WTC11 (cell line): ENCODE measurements around the gene LIMA1. TPM values are rescaled to one million over a fixed set of nuclear protein-coding genes. Genes with fewer than 3 reads are reported as not detected.

Experiments used
- ATAC-seq: fragments of 200-7000 bp; cut with Tn5 transposase; 2 replicates; pipeline ENCODE4 v1.10.0; 2021; ENCODE audit warnings: mild to moderate bottlenecking, moderate library complexity
- CTCF ChIA-PET: fragments of 300-600 bp; sonication (Branson Sonifier 250); formaldehyde crosslinking; loops from one replicate; lab custom pipeline; 2021; ENCODE audit warnings: antibody characterized with exemption; lab: Charles Lee
- POLR2A ChIA-PET: fragments of 350-600 bp; sonication (Branson Sonifier 250); formaldehyde crosslinking; loops from one replicate; lab custom pipeline; 2021; ENCODE audit warnings: antibody characterized with exemption; lab: Charles Lee
- DNase-seq: peaks from one replicate; pipeline ENCODE4 v3.0.0; 2021; ENCODE audit warnings: low spot score
- H3K27ac Mint-ChIP-seq: 2 replicates; pipeline ENCODE4 v1.8.0; 2021; ENCODE audit warnings: mixed read lengths
- H3K27me3 Mint-ChIP-seq: 2 replicates; pipeline ENCODE4 v1.8.0; 2021; ENCODE audit warnings: low read depth, mild to moderate bottlenecking, moderate library complexity, mixed read lengths
- H3K36me3 Mint-ChIP-seq: 2 replicates; pipeline ENCODE4 v1.8.0; 2021; ENCODE audit warnings: mixed read lengths
- H3K4me1 Mint-ChIP-seq: 2 replicates; pipeline ENCODE4 v1.8.0; 2022; ENCODE audit warnings: mixed read lengths
- H3K4me3 Mint-ChIP-seq: 2 replicates; pipeline ENCODE4 v1.8.0; 2021; ENCODE audit warnings: mild to moderate bottlenecking, moderate library complexity, mixed read lengths
- H3K9me3 Mint-ChIP-seq: 2 replicates; pipeline ENCODE4 v1.8.0; 2021; ENCODE audit warnings: mixed read lengths
- GRHL2 ChIP-seq: fragments of 250-450 bp; sonication (Bioruptor Pico); IDR thresholded peaks from 2 replicates; pipeline ENCODE4 v1.8.0; 2022; ENCODE audit warnings: mild to moderate bottlenecking, moderate library complexity; ENCODE audit not compliant: insufficient replicate concordance, severe bottlenecking
- KAT7 ChIP-seq: sonication (generic); formaldehyde crosslinking; IDR thresholded peaks from 2 replicates; pipeline ENCODE4 v1.8.1; 2023; ENCODE audit warnings: missing genetic modification reagents, mild to moderate bottlenecking, borderline replicate concordance
- OVOL2 ChIP-seq: fragments of 250-450 bp; sonication (Bioruptor Pico); IDR thresholded peaks from 2 replicates; pipeline ENCODE4 v1.9.0; 2021; ENCODE audit warnings: mild to moderate bottlenecking, borderline replicate concordance
- PRRX2 ChIP-seq: fragments of 250-450 bp; sonication (Bioruptor Pico); IDR thresholded peaks from 2 replicates; pipeline ENCODE4 v1.8.0; 2021; ENCODE audit warnings: mild to moderate bottlenecking
- ZNF263 ChIP-seq: sonication (generic); formaldehyde crosslinking; IDR thresholded peaks from 2 replicates; pipeline ENCODE4 v1.8.1; 2022; ENCODE audit warnings: low read depth, mild to moderate bottlenecking, moderate library complexity, missing genetic modification reagents
- ZNF396 ChIP-seq: fragments of 250-450 bp; sonication (Bioruptor Pico); IDR thresholded peaks from 2 replicates; pipeline ENCODE4 v1.8.0; 2021; ENCODE audit warnings: mild to moderate bottlenecking, moderate library complexity, borderline replicate concordance
- total RNA-seq: library from RNA; stranded (reverse); gene quantifications from 3 replicates; pipeline ENCODE4 v1.2.3, GENCODE V29; 2021
- TF ChIP-seq, protein P1 (sequence below): sonication (generic); formaldehyde crosslinking; IDR thresholded peaks from 2 replicates; pipeline ENCODE4 v1.8.0; 2023; ENCODE audit warnings: missing genetic modification reagents, mild to moderate bottlenecking, borderline replicate concordance
- TF ChIP-seq, protein P2 (sequence below): sonication (generic); formaldehyde crosslinking; IDR thresholded peaks from 2 replicates; pipeline ENCODE4 v1.8.0; 2022; ENCODE audit warnings: mild to moderate bottlenecking, missing genetic modification reagents
- TF ChIP-seq, protein P3 (sequence below): sonication (generic); formaldehyde crosslinking; IDR thresholded peaks from 2 replicates; pipeline ENCODE4 v1.8.0; 2023; ENCODE audit warnings: mild to moderate bottlenecking, missing genetic modification reagents
- TF ChIP-seq, protein P4 (sequence below): fragments of 200-600 bp; IDR thresholded peaks from 2 replicates; pipeline ENCODE4 v1.8.0; 2022; ENCODE audit warnings: antibody characterized with exemption
- TF ChIP-seq, protein P5 (sequence below): sonication (generic); formaldehyde crosslinking; IDR thresholded peaks from 2 replicates; pipeline ENCODE4 v1.8.0; 2022; ENCODE audit warnings: mild to moderate bottlenecking, missing genetic modification reagents
- TF ChIP-seq, protein P6 (sequence below): fragments of 250-450 bp; sonication (Bioruptor Pico); IDR thresholded peaks from 2 replicates; pipeline ENCODE4 v1.9.0; 2021; ENCODE audit warnings: moderate library complexity, mild to moderate bottlenecking, inconsistent platforms, borderline replicate concordance
- TF ChIP-seq, protein P7 (sequence below): sonication (generic); formaldehyde crosslinking; IDR thresholded peaks from 2 replicates; pipeline ENCODE4 v1.8.0; 2022; ENCODE audit warnings: mild to moderate bottlenecking, missing genetic modification reagents
- TF ChIP-seq, protein P8 (sequence below): fragments of 250-450 bp; sonication (Bioruptor Pico); IDR thresholded peaks from 2 replicates; pipeline ENCODE4 v1.8.0; 2021; ENCODE audit warnings: mild to moderate bottlenecking

Gene LIMA1
- total RNA-seq, 1 experiment from 2014 or later, result 41.2 TPM

DNA sequence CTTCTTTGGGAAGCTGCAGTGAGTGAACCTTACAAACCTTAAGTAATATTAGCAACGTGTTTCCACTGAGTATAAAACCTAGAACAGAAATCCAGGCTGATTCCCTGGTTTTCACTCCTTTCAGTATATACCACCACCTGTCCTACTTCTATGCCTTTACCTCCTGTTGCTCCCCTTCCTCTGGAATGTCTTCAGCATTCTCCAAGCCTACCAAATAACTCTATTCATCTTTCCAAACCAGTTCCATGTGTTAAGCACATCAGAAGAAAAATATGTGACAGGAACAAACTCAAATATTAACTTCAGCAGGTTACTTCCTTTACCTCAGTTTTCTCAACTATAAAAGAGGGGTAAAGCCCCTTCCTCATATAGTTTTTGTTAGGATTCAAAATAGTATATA, 39.8 kb downstream of the LIMA1 start:
- H3K36me3 Mint-ChIP-seq, result no peaks in the 10 kb centered on the region
- H3K9me3 Mint-ChIP-seq, result no peaks in the 10 kb centered on the region
- no peak overlapping the region for H3K4me3 Mint-ChIP-seq
- TF ChIP-seq, protein P1, sequence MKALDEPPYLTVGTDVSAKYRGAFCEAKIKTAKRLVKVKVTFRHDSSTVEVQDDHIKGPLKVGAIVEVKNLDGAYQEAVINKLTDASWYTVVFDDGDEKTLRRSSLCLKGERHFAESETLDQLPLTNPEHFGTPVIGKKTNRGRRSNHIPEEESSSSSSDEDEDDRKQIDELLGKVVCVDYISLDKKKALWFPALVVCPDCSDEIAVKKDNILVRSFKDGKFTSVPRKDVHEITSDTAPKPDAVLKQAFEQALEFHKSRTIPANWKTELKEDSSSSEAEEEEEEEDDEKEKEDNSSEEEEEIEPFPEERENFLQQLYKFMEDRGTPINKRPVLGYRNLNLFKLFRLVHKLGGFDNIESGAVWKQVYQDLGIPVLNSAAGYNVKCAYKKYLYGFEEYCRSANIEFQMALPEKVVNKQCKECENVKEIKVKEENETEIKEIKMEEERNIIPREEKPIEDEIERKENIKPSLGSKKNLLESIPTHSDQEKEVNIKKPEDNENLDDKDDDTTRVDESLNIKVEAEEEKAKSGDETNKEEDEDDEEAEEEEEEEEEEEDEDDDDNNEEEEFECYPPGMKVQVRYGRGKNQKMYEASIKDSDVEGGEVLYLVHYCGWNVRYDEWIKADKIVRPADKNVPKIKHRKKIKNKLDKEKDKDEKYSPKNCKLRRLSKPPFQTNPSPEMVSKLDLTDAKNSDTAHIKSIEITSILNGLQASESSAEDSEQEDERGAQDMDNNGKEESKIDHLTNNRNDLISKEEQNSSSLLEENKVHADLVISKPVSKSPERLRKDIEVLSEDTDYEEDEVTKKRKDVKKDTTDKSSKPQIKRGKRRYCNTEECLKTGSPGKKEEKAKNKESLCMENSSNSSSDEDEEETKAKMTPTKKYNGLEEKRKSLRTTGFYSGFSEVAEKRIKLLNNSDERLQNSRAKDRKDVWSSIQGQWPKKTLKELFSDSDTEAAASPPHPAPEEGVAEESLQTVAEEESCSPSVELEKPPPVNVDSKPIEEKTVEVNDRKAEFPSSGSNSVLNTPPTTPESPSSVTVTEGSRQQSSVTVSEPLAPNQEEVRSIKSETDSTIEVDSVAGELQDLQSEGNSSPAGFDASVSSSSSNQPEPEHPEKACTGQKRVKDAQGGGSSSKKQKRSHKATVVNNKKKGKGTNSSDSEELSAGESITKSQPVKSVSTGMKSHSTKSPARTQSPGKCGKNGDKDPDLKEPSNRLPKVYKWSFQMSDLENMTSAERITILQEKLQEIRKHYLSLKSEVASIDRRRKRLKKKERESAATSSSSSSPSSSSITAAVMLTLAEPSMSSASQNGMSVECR (CRISPR knock-in tag), result no peak
- no peak for TF ChIP-seq KAT7
- TF ChIP-seq, protein P2, sequence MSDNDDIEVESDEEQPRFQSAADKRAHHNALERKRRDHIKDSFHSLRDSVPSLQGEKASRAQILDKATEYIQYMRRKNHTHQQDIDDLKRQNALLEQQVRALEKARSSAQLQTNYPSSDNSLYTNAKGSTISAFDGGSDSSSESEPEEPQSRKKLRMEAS, result no peak
- no peak for TF ChIP-seq ZNF396 (CRISPR knock-in tag)
- no peak for TF ChIP-seq ZNF263 (CRISPR knock-in tag)
- TF ChIP-seq PRRX2 (CRISPR knock-in tag), result no peak
- TF ChIP-seq, protein P3, sequence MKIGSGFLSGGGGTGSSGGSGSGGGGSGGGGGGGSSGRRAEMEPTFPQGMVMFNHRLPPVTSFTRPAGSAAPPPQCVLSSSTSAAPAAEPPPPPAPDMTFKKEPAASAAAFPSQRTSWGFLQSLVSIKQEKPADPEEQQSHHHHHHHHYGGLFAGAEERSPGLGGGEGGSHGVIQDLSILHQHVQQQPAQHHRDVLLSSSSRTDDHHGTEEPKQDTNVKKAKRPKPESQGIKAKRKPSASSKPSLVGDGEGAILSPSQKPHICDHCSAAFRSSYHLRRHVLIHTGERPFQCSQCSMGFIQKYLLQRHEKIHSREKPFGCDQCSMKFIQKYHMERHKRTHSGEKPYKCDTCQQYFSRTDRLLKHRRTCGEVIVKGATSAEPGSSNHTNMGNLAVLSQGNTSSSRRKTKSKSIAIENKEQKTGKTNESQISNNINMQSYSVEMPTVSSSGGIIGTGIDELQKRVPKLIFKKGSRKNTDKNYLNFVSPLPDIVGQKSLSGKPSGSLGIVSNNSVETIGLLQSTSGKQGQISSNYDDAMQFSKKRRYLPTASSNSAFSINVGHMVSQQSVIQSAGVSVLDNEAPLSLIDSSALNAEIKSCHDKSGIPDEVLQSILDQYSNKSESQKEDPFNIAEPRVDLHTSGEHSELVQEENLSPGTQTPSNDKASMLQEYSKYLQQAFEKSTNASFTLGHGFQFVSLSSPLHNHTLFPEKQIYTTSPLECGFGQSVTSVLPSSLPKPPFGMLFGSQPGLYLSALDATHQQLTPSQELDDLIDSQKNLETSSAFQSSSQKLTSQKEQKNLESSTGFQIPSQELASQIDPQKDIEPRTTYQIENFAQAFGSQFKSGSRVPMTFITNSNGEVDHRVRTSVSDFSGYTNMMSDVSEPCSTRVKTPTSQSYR (CRISPR knock-in tag), result no peak
- TF ChIP-seq, protein P4, sequence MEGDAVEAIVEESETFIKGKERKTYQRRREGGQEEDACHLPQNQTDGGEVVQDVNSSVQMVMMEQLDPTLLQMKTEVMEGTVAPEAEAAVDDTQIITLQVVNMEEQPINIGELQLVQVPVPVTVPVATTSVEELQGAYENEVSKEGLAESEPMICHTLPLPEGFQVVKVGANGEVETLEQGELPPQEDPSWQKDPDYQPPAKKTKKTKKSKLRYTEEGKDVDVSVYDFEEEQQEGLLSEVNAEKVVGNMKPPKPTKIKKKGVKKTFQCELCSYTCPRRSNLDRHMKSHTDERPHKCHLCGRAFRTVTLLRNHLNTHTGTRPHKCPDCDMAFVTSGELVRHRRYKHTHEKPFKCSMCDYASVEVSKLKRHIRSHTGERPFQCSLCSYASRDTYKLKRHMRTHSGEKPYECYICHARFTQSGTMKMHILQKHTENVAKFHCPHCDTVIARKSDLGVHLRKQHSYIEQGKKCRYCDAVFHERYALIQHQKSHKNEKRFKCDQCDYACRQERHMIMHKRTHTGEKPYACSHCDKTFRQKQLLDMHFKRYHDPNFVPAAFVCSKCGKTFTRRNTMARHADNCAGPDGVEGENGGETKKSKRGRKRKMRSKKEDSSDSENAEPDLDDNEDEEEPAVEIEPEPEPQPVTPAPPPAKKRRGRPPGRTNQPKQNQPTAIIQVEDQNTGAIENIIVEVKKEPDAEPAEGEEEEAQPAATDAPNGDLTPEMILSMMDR, result no peak
- TF ChIP-seq, protein P5, sequence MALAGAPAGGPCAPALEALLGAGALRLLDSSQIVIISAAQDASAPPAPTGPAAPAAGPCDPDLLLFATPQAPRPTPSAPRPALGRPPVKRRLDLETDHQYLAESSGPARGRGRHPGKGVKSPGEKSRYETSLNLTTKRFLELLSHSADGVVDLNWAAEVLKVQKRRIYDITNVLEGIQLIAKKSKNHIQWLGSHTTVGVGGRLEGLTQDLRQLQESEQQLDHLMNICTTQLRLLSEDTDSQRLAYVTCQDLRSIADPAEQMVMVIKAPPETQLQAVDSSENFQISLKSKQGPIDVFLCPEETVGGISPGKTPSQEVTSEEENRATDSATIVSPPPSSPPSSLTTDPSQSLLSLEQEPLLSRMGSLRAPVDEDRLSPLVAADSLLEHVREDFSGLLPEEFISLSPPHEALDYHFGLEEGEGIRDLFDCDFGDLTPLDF (CRISPR knock-in tag), result no peak
- TF ChIP-seq, protein P6, sequence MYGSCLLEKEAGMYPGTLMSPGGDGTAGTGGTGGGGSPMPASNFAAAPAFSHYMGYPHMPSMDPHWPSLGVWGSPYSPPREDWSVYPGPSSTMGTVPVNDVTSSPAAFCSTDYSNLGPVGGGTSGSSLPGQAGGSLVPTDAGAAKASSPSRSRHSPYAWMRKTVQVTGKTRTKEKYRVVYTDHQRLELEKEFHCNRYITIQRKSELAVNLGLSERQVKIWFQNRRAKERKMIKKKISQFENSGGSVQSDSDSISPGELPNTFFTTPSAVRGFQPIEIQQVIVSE (CRISPR knock-in tag), result no peak
- TF ChIP-seq OVOL2 (CRISPR knock-in tag), result no peak
- TF ChIP-seq, protein P7, sequence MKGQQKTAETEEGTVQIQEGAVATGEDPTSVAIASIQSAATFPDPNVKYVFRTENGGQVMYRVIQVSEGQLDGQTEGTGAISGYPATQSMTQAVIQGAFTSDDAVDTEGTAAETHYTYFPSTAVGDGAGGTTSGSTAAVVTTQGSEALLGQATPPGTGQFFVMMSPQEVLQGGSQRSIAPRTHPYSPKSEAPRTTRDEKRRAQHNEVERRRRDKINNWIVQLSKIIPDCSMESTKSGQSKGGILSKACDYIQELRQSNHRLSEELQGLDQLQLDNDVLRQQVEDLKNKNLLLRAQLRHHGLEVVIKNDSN (CRISPR knock-in tag), result no peak
- no peak for TF ChIP-seq GRHL2
- TF ChIP-seq, protein P8, sequence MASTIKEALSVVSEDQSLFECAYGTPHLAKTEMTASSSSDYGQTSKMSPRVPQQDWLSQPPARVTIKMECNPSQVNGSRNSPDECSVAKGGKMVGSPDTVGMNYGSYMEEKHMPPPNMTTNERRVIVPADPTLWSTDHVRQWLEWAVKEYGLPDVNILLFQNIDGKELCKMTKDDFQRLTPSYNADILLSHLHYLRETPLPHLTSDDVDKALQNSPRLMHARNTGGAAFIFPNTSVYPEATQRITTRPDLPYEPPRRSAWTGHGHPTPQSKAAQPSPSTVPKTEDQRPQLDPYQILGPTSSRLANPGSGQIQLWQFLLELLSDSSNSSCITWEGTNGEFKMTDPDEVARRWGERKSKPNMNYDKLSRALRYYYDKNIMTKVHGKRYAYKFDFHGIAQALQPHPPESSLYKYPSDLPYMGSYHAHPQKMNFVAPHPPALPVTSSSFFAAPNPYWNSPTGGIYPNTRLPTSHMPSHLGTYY (CRISPR knock-in tag), result no peak
- TF ChIP-seq, all 79 proteins: peak for 0
- CTCF ChIA-PET, result interaction anchor here (1.7 kb wide), 1 partner anchor 40 kb away, joined by 6 read pairs; the partner anchor contains the start of gene LIMA1
- no peak for DNase-seq
- no peaks in the 10 kb centered on the region for H3K27me3 Mint-ChIP-seq
- POLR2A ChIA-PET, result no interaction called here
- ATAC-seq, result peak; percentile 34; the same call in 1 of the 2 replicates
- no peak overlapping the region for H3K27ac Mint-ChIP-seq
- peaks cover 8% of the 10 kb centered on the region for H3K4me1 Mint-ChIP-seq
